NB4 (cell line): Measurements from ENCODE around the gene LACRT.

ENCODE experiments used
- DNase-seq: peaks from one replicate; pipeline ENCODE4 v3.0.0; 2010; ENCODE audit warnings: low read depth
- H3K4me3 ChIP-seq: one replicate; pipeline ENCODE4 v1.5.1; 2011; ENCODE audit warnings: mild to moderate bottlenecking, low read depth, low read length, moderate library complexity
- CTCF ChIP-seq: IDR thresholded peaks from one replicate; pipeline ENCODE4 v1.5.1; 2012; ENCODE audit warnings: low read depth, low read length
- MAX ChIP-seq: IDR thresholded peaks from 2 replicates; pipeline ENCODE4 v1.6.1; 2011; ENCODE audit warnings: low read depth, low read length
- MYC ChIP-seq: IDR thresholded peaks from 2 replicates; pipeline ENCODE4 v1.6.1; 2011; ENCODE audit warnings: low read depth, low read length
- POLR2A ChIP-seq: IDR thresholded peaks from 2 replicates; pipeline ENCODE4 v1.6.1; 2011; ENCODE audit warnings: mild to moderate bottlenecking; ENCODE audit not compliant: insufficient read length; ENCODE audit errors: extremely low read depth

Gene LACRT

GRCh38 chr12:54606556-54606955 lies 28.1 kb downstream of the LACRT start:
- no peak overlapping the region for H3K4me3 ChIP-seq
- no peak for DNase-seq
- TF ChIP-seq MYC (no peak), CTCF (no peak), MAX (no peak), POLR2A (no peak)

GRCh38 chr12:54605138-54605970 lies 29.3 kb downstream of the LACRT start:
- no peak for TF ChIP-seq MYC
- TF ChIP-seq CTCF = no peak
- TF ChIP-seq POLR2A = no peak
- no peak for TF ChIP-seq MAX
- H3K4me3 ChIP-seq = no peak overlapping the region
- no peak for DNase-seq

GRCh38 chr12:54604436-54604835 lies 30.3 kb downstream of the LACRT start:
- H3K4me3 ChIP-seq = no peak overlapping the region
- no peak for DNase-seq
- TF ChIP-seq MAX = no peak
- TF ChIP-seq MYC = no peak
- no peak for TF ChIP-seq CTCF
- TF ChIP-seq POLR2A = no peak

GRCh38 chr12:54603872-54604271 lies 30.8 kb downstream of the LACRT start:
- H3K4me3 ChIP-seq = no peak overlapping the region
- DNase-seq = no peak
- TF ChIP-seq MAX (no peak), POLR2A (no peak), MYC (no peak), CTCF (no peak)

- peak; percentile 80 for DNase-seq
- TF ChIP-seq MYC (no peak), CTCF (peak; percentile 93)
- H3K4me3 ChIP-seq = no peak overlapping the region
Measured at GRCh38 chr12:54603173-54603814, 31.4 kb downstream of the LACRT start.

- no peak overlapping the region for H3K4me3 ChIP-seq
- TF ChIP-seq CTCF (no peak), POLR2A (no peak), MAX (no peak), MYC (no peak)
- DNase-seq = no peak
Measured at GRCh38 chr12:54602661-54603060, 32.0 kb downstream of the LACRT start.
